ENCODE data around the gene NME5.
A peak's percentile ranks its signal among the peaks of the same experiment; 100 is the strongest.
"Not testable (repeated sequence)": the region's sequence is repeated elsewhere in the genome, so short reads cannot be mapped to it uniquely, and the experiment has no call there.

NME5 gene, protein sequence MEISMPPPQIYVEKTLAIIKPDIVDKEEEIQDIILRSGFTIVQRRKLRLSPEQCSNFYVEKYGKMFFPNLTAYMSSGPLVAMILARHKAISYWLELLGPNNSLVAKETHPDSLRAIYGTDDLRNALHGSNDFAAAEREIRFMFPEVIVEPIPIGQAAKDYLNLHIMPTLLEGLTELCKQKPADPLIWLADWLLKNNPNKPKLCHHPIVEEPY

DNA sequence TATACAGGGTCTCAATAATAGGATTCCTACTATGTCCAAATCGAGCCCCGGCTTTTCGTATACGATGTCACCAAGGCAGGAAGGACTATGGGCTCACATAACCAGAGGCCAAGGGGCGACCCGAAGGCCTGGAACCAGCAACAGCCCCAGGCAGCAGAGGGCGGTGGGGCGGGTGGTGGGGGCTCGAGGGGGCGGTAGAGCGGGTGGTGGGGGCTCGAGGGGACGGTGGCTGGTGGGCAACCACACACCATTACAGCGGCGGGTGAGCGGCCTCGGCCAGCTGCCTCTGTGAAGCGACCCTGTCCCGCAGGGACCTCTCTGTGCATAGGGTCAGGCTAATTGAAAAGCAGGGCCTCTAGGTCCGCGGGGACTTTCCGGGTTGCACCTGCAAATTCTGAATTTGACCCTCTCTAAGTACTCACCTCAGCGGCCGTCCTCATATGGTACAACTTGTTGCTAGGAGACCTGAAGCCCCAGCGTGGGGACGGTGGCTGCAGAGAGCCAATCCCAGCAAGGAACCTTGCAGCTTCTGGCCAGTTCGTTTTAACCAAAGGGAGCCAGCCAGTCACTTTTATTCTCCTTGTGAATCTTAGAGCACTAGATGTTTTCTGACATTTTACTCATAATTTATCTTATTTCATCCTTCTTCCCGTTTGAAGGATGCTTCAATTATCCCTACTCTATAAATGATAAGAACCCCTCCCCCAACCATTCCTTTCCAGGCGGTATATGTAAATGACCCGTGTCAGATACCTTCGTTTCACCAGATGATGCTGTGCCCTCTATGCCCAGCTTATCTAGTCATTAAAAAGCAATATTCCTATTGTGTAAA, at the start of gene NME5:
Gene NME5, minus strand, starts transcription at position 480 of the 832 bp plus-strand sequence. CDS start 648 bp downstream, outside the sequence.
- DNase-seq (ENCODE audit: low spot score), result peak; percentile 59

DNA sequence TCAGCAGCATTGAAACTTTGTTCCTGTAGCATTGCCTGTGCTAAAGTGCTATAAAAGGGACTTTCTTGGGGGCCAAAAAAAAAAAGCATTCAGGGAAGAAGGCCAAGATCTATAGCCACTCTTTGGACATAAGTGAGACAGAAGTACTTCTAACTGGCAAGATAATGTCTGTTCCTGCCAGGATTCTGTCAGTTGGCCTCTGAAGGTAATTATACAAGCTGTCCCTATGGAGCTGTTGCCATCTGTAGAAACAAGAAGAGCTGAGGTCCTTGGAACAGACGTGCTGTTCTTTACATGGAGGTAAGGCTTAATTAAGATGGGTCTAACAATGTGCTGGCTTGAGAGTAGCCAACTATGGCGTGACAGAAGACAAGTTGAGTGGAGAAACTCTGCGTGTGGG, 49.4 kb upstream of the NME5 start:
- no peak for DNase-seq (ENCODE audit: low spot score)

DNA sequence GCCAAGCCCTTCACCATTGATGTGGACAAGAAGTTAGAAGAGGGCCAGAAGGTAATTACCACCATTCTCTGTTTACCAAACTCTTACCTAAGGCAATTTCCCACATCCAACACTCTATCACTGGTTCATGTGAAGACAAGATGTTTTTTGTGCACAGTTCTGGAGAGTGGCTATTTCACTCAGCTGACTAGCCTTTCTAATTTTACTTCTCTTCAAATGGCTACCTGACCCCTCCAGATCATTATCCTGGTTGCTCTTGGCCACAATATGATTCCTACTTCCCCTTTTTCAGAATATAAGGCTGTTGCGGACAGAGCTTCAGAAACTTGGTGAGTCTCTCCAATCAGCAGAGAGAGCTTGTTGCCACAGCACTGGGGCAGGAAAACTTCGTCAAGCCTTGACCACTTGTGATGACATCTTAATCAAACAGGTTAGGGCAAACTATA, 46.8 kb upstream of the NME5 start:
- no peak for DNase-seq (ENCODE audit: low spot score)

DNA sequence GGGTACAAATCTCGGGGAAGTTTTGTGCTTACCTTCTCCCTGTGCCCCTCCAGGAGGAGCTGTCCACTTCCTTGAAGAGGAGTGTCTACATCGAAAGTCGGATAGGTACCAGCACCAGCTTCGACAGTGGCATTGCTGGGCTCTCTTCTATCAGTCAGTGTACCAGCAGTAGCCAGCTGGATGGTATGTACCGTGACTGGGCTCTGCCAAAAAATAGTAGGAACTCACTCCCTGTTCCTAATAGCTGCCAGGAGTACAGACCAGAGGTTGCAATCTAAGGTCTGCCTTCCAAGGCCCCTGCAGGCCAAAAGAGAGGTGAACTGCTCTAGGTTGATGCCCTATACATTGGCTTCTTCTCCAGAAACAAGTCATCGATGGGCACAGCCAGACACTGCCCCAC, 43.6 kb upstream of the NME5 start:
- DNase-seq (ENCODE audit: low spot score), result no peak

DNA sequence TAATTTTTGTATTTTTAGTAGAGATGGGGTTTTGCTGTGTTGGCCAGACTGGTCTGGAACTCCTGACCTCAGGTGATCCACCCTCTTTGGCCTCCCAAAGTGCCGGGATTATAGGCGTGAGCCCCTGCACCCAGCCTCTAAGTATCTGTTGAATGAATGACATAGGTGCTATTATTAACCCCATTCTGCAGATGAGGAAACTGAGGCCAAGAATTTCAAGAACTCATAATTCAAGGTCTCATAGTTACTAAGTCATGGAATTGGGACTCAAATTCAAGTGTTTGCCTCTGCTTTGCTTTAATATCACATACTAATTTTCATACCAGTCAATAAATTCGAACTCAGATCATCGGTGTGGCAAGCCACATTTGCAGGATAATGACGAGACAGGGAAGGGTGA, 41.6 kb upstream of the NME5 start:
- DNase-seq (ENCODE audit: low spot score), result no peak

DNA sequence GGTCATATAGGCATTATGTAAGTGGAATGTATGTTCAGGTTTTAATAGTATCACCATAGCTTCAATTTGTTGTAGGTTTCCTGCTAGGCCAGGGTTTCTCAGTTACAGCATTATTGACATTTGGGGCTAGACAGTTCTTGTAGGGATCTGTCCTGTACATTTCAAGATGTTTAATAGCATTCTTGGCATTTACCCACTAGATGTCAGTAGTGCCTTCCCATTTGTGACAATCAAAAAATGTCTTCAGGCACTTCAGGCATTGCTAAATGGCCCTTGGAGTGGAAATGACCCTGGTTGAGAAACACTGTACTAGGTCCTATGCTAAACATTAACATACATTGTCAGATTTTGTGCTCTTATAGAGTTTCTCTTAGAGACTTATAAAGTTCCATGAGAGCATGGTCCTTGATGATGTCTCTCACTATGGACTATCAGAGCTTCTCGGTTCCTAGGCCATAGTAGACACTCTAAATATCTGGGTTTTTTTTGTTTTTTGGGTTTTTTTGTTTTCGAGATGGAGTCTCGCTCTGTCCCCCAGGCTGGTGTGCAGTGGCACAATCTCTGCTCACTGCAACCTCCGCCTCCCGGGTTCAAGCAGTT, 41.1 kb upstream of the NME5 start:
- DNase-seq (ENCODE audit: low spot score), result peak; percentile 53

DNA sequence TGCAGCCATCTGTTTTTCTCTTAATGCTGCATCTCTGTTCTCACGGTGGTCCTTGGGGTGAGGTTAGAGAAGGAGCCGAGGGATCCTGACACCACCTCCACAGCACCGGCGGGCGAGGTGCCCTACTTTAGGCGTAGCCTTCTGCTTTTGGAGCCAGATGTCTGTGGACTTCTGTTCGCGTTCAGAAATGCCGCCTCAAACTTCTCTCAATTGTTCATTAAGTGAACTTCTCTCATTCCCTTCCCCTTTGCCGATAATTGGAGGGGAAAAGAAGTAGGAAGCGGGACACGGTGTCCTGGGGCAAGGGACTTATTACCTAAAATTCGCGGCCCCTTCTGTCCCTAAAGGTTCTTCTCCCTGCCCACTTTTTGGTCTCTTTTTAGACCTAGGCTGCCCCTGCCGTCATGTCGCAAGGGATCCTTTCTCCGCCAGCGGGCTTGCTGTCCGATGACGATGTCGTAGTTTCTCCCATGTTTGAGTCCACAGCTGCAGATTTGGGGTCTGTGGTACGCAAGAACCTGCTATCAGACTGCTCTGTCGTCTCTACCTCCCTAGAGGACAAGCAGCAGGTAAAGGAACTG, 40.1 kb upstream of the NME5 start:
- DNase-seq (ENCODE audit: low spot score), result no peak

DNA sequence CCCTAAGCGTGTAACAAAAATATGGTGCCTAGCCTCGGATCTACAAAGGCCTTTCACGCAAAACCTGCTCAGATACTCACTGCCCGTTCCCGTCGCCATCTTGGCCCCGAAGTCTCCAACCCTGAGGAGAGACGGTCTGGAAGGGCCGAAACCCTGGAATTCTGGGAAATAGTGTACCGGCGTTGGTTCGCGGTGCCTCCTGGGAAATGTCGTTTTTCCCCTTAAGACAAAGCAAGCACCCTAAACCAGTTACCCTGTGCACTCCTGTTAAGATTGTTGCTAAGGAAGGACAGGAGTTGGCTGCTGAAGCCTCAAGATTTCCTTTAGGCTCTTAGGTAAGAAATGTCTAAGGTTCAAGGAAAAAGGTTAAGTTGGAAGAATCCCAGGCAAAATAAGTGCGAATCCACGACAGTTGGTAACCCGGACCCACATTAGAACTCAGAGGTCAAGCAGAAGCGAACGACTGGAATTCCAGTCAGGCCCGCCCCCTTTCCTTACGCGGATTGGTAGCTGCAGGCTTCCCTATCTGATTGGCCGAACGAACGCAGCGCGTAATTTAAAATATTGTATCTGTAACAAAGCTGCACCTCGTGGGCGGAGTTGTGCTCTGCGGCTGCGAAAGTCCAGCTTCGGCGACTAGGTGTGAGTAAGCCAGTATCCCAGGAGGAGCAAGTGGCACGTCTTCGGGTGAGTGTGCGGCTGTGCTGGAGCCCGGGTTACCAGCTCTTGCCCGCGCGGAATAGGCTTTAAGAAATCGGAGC, 39.5 kb upstream of the NME5 start, which contains the start of the genes BRD8 and KIF20A:
Gene BRD8, minus strand, starts transcription at position 115 of the 761 bp plus-strand sequence. Its CDS starts 16 bp downstream, at position 99.
Gene KIF20A, plus strand, starts transcription at position 597 of the 761 bp plus-strand sequence. CDS start 569 bp downstream, outside the sequence.
- peak; percentile 99 for DNase-seq (ENCODE audit: low spot score)

DNA sequence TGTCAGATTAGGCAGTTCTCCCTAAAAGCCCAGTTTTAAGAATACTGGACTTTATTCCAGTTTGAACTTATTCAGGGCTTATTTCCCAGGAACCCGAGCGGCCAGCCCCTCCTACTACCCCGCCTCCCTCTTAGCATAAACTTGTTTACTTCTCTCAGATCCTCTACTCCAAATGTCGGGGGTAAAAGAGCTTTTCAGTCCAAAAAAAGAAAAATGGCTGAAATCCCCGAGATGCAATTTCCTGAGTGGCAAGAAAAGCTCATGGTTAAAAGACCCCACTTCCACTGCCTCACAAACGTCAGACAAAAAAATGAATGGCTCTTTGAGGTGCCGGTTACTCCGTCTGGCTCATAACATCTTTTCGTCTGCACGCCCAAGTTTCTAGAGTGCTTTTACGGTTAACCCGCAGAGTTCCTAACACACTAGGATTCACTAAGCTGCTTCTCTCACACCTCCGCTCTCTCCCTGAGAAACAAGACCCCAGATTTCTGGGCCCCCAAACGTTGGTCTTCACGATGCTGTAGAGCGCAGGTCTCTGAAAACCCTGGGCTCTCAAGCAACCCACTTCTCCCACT, 38.8 kb upstream of the NME5 start:
- DNase-seq (ENCODE audit: low spot score), result peak; percentile 54

DNA sequence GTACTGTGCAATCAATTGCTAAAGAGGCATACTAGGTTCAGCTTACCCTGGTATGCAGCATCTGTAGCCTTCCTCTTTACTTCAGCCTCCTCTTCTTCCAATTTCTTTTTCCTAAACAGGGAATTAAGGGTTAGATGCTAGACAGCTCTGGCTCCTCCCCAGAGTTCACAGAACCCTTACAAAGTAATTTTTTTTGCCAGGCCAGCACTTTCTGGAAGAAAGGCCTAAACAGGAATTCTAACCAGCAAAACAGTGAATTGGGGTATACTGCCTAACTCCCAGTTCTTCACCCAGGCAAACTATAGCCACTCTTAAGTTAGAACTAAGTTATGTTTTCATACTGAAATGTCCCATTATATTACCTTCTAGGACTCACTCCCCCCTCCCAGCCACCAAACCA, 31.1 kb upstream of the NME5 start:
- DNase-seq (ENCODE audit: low spot score), result no peak

DNA sequence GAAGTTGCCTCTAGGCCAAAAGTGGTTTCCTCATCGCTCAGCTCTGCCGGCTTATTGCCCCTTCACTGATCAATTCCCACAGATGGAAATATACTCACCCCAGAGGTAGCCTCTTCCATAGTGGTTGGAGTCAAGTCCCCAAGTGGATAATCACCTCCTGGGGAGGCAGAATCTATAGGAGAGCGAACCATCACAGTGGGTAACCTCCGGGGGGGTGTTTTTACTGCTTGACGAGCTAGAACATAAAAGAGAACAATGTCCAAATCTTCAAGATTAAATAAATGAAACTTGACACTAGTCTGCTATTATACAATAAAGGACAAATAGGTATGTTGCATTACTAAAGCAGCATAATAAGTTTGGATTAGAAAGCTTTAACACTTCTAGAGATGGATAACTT, 29.9 kb upstream of the NME5 start:
- DNase-seq (ENCODE audit: low spot score), result no peak

DNA sequence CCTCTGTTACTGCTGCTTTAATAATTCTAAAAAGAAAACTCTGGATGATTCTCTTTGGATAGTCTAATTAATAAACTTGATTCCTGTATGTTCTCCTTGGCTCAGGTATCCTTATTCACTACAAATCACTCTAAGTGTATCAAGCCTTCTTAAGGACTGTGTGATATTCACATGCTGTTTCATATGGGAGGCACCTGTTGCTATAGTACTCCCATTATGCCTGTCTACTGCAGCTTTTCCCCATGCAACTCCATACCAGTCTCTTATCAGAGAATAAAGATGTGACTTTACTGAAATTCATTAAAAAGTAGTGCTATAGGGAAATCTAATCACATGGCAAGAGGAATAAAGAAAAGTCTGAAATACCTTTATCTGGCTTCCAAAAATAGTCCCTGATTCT, 24.5 kb upstream of the NME5 start:
- no peak for DNase-seq (ENCODE audit: low spot score)

DNA sequence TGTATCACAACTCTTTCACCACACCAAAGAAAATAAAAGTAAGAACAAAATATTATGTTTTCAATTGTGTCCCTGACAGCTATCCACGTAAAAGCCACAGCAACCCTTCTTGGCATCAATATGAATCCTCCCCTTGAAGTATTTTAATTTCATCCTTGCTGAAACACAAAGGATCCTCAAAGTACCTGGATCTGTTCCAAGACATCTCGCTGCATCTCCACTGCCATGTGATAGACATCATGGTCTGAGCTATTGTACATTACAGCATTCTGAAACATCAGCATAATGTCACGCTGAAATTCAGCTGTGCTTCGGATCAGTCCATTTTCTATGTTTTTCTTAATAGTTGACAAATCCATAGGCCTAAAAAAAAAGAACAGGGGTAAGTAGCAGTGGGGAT, 21.5 kb upstream of the NME5 start:
- no peak for DNase-seq (ENCODE audit: low spot score)

DNA sequence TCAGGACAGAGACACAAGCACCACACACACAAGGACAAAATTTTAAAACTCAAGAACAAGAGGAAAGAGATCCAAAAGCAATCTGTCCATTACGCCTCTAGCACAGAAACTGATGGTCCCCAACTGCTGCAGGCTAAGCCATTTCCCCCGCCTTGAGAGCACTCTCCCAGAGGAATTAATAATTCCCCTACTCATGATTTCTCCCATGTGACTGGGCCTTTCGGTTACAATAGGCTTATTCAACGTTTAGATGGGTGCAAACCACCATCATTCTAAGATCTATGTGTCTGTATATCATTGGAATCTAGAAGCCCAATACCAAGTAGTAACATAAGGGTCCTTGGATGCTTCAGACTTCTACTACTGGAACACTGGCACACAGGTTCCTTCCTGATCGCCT, 20.4 kb upstream of the NME5 start:
- DNase-seq (ENCODE audit: low spot score), result no peak

DNA sequence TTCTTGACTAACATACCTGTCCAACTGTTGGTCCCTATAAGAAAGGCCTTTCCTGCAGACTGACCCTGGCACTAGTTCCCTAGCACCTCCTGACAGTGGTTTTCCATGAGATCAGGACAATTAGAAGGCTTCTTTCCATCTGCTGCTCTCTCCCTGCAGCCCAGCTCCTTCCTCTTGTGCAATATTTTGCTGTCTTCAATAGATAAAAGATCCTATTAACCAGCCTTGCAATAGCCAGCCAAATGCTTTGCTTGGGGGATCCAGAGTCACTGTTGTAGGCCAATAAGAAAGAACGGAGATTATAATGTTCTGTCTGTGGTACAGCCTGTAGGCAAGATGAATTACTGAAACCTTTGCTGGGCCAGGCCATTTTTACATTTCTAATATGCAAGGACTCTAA, 18.4 kb upstream of the NME5 start:
- no peak for DNase-seq (ENCODE audit: low spot score)

DNA sequence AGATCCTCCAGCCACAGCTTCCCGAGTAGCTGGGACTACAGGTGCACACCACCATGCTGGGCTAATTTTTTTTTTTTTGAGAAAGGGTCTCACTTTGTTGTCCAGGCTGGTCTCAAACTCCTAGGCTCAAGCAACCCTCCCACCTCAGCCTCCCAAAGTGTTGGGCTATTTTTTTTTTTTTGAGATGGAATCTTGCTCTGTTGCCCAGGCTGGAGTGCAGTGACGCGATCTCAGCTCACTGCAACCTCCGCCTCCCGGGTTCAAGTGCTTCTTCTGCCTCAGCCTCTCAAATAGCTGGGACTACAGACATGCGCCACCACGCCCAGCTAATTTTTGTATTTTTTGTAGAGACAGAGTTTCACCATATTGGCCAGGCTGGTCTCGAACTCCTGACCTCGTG, 16.7 kb upstream of the NME5 start:
- not testable (repeated sequence) for DNase-seq (ENCODE audit: low spot score)

DNA sequence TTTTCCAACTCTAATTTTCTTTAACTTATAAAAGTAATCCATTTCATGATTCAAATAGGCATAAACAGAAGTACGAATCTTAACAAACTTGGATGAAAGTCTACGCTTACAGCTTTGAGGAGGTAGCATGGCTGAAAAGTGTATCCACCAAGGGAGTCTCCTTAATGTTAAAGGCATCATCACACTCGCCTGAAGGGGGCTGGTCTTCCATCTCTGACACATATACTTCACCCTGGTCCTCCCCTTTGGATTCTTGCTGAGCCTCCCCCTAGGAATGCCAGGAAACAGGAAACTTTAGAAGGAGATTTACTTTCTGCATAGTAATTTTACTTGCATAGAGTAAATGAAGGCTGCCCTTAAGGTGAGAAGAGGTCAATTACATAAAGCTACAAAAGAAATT, 10.3 kb upstream of the NME5 start:
- DNase-seq (ENCODE audit: low spot score), result no peak

DNA sequence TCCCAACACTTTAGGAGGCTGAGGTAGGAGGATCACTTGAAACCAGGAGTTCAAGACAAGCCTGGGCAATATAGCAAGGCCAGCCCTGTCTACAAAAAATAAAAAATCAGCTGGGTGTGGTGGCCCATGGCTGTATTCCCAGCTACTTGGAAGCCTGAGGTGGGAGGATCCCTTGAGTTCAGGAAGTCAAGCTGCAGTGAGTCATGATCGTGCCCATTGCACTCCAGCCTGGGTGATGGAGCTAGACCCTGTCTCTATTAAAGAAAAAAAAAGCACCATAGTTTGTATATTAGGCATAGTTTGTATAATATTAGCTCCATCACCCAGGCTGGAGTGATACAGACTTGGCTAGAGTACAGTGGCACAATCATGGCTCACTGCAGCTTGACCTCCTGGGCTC, 9.6 kb upstream of the NME5 start:
- peak; percentile 40 for DNase-seq (ENCODE audit: low spot score)

DNA sequence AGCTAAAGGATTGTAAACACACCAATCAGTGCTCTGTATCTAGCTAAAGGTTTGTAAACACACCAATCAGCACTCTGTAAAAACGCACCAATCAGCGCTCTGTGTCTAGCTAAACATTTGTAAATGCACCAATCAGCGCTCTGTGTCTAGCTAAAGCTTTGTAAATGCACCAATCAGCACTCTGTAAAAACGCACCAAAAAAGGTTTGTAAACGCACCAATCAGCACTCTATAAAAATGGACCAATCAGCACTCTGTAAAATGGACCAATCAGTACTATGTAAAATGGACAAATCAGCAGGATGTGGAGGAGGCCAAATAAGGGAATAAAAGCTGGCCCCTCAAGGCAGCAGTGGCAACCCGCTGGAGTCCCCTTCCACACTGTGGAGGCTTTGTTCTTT, 4.3 kb upstream of the NME5 start:
- not testable (repeated sequence) for DNase-seq (ENCODE audit: low spot score)

DNA sequence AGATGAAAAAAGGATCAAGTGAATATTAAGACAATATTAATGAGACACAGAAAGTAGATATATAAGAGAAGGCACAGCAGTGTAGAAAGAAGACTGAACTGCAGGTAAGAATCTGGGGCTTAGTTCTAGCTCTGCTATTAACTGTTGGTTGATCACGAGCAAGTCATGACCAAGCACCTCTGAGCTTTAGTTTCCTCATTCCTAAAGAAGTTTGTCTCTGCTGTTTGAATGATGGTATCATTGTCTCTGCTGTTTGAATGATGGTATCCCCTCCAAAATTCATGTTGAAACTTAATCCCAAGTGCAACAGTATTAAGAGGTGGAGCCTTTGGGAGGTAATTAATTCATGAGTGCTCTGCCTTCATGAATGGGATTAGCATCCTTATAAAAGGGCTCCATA, 2.5 kb upstream of the NME5 start:
- no peak for DNase-seq (ENCODE audit: low spot score)

DNA sequence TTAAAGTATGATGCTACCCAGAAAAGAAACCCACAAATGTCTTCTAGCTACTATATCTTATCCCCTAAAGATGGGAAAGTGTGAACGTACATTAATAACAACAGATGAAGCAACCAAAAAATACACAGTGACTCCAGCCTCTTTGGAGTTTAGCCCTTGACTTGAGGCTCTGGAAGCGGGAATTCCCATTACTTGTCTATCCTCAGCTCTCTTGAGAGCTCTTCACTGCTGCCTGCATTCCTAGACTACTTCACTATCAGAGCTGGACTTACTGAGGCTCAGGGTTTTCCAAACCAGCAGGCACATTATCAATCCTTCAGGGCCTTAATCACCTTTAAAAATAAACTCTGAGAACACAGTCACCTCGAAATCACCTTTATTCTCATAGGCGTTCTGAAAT, 1.0 kb upstream of the NME5 start:
- no peak for DNase-seq (ENCODE audit: low spot score)

DNA sequence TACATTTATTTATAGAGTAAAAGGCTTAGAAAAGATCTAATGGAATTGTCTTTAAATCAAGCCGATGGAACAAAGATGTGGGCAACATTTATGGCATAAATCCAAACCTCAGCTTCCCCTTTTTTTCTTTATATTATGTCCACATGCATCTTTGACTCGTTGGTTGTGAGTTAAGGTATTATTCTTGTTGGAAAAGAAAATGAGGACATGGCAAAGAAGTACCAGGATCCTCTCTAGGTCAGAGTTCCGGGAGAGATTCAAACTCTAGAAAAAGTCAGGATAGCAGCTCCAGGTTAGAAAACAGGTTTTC, 508 bp upstream of the NME5 start:
- DNase-seq (ENCODE audit: low spot score), result no peak

Measured in AG08395 (cell line).